ENCODE data around the gene MYLK.

The MYLK gene

GRCh38 chr3:123661973-123662372 lies 222.2 kb downstream of the MYLK start:
- no peak for DNase-seq

- peak; percentile 11 for DNase-seq
These were observed 223.2 kb downstream of the MYLK start for GRCh38 chr3:123660900-123661299.

- DNase-seq = no peak
These were observed 223.9 kb downstream of the MYLK start for GRCh38 chr3:123660141-123660675.

- DNase-seq = no peak
These were observed 225.3 kb downstream of the MYLK start for GRCh38 chr3:123658852-123659206.

- no peak for DNase-seq
These were observed 225.8 kb downstream of the MYLK start for GRCh38 chr3:123658118-123658851.

GRCh38 chr3:123657568-123657967 lies 226.6 kb downstream of the MYLK start:
- no peak for DNase-seq

- no peak for DNase-seq
These were observed 227.0 kb downstream of the MYLK start for GRCh38 chr3:123657111-123657510.

- DNase-seq = no peak
These were observed 227.4 kb downstream of the MYLK start for GRCh38 chr3:123656691-123657090.

- DNase-seq = no peak
These were observed 227.9 kb downstream of the MYLK start for GRCh38 chr3:123656274-123656673.

GRCh38 chr3:123655400-123655799 lies 228.7 kb downstream of the MYLK start:
- DNase-seq = no peak

- DNase-seq = peak; percentile 79
These were observed 230.9 kb downstream of the MYLK start for GRCh38 chr3:123653221-123653682.

GRCh38 chr3:123652342-123652984 lies 231.7 kb downstream of the MYLK start:
- no peak for DNase-seq

- DNase-seq = no peak
These were observed 232.4 kb downstream of the MYLK start for GRCh38 chr3:123651449-123652341.

GRCh38 chr3:123650101-123650500 lies 234.0 kb downstream of the MYLK start:
- no peak for DNase-seq

- no peak for DNase-seq
These were observed 235.3 kb downstream of the MYLK start for GRCh38 chr3:123648696-123649405.

- no peak for DNase-seq
These were observed 239.8 kb downstream of the MYLK start for GRCh38 chr3:123644358-123644757.

GRCh38 chr3:123642957-123643330 lies 241.2 kb downstream of the MYLK start:
- no peak for DNase-seq

GRCh38 chr3:123642182-123642956 lies 241.8 kb downstream of the MYLK start:
- peak; percentile 83 for DNase-seq

GRCh38 chr3:123641505-123641904 lies 242.6 kb downstream of the MYLK start:
- DNase-seq = no peak

GRCh38 chr3:123640740-123641462 lies 243.2 kb downstream of the MYLK start:
- no peak for DNase-seq

GRCh38 chr3:123640311-123640710 lies 243.8 kb downstream of the MYLK start:
- no peak for DNase-seq

All from NCI-H226 (cell line).